Stimulated activated CD4-positive, alpha-beta T cell treated with anti-CD3 and anti-CD28 coated beads, Interleukin-15, amount 100 ng/mL, for 48 hours (primary cell): ENCODE measurements around the gene PDE7B.

Experiments used
- DNase-seq, 2 donors: peaks; one replicate each; pipeline ENCODE4 v3.0.0-alpha.2; 2020; ENCODE audit warnings: low read depth in 2 of 2

PDE7B gene

DNA sequence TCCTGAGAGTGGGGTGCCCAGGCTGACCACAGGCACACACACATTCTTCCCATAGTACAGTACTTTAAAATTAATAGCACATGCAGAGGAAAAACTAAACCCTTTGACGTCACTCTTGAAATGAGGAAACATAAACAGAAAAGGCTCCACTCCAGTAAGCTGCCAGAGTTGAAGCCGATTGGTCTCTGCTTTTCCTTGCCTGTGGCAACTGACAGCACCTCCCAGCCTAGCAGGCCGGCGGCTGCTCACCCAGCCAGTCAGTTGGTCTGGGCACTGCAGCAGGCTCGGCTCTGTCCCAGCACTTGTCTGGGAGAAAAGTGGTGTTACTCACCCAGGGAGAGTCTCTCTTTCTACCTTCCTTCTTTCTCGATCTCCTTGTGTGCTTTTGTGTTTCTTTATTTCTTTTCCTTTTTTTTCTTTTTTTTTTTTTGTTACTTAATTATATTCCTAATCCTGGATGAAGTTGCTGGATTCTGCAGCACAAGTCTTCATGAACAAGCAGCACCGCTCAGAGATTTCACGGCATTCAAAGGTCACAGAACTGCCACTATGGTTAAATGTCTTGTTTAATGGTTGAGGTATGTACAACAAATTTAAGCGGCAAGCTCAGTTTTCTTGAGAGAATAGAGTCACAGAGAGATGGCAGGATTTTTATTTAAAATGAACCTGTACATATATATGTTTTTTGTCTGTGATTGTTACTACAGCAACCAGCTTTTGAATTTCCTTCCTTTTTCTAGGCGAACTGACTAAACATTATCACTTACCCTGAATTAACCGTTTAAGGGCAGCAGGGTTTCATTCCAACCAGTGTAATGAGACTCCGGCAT, at the start of gene PDE7B:
TSS of gene PDE7B (plus strand) at position 260 of the 830 bp plus-strand sequence.
- DNase-seq: peak; percentile 14 to 21

DNA sequence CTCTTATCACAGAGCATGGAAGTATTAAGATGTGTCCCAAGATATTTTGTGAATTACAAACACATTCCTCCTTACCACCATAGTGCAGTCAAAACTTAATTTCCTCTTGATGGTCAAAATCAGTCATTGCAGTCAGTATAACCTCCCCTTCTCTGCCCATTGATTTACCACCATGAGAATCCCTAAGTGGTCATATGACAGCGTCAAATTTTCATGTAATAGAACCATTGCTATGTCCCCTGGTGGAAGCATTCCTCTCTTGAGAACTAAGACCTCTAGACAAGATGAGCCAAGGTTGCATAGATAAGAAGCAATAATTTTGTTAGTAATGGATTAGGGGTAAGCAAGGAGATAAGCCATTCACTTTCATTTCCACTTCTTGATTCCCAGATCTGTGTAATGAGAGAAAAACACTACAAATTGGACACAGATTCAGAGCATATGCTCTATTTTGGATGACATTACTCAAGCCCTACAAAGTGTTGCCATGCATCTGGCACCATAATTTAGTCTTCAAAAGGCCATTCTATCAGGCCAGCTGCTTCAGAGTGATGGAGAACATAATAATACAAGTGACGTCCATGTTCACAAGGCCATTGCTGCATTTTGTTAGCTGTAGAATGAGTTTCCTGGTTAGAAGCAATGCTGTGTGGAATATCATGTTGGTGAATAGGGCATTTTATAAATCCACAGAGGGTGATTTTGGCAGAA, 49.6 kb upstream of the PDE7B start:
- DNase-seq: no peak

DNA sequence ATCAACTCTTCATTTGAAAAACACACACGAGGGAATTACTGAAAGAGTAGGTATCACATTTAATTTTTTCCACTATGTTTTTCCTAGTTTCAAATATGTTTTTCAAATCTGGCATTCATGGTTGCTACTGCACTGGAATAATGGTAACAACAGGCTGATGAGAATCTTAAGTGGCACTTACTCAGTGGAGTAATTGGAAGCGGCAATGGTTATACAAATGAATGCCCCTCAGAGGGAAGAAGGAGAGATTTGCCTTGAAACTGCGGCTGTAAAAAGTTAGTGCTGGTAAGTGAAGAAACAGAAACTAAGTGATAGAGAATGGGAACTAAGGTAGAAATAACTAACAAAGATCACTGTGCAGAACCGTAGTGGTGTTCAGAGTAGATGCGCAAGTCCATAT, 41.0 kb upstream of the PDE7B start:
- DNase-seq: no peak

DNA sequence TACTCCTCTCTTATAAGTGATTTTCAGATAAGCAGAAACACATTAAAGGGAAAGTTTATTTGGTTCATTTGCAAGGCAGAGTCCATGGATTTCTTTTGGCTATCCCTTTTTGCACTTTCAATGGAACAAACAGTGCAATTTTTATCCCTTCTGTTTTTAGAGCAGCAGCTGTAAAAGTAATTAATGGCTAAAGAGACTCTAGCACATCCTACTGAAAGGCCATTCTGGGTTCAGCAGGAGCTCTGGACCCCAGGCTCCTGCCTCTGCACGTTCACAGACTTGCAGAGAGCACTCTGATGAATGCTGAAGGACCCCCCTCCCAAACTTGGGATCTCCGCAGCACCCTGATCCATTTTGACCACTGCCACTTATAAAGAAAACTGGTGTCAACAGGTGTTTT, 40.3 kb upstream of the PDE7B start:
- no peak for DNase-seq

DNA sequence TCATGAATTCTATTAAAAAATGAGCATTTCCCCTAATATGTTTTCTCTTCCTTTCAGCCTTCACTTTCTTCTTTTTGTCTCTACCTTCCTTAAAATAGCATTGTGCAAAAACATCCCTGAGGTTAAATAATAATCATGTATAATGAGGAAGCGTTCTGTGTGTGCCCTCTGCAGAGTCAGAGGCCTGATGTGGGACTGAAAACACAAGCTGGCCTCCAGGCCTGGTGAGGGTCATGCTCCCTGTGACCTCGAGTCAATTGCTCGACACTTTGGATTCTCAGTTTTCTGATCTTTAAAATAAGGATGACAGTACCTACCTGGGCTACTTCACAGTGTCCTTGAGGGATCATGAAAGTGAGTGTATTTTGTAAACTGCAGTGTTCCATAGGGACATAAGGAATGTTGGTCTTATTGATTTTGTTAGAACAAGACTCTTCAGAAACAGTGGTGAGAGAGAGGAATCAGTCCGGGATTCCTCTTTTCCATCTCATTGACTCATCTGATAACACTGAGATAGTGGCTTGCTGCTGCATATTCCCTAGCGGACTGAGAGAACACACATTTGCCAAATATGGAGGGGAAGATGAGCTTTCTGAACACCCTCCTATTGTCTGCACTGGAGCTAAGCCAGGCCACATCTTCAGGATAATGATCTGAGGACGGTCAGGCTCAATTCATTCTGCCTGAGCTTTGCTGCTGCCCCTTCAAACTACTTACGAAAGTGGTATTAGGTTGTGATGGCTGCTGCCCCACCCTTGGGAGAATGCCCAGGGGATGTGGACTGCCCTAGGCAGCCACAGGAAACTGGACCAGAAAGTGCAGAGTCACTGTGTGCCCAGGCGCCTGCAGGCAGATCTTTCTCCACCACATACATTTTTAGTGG, 39.6 kb upstream of the PDE7B start:
- no peak for DNase-seq

DNA sequence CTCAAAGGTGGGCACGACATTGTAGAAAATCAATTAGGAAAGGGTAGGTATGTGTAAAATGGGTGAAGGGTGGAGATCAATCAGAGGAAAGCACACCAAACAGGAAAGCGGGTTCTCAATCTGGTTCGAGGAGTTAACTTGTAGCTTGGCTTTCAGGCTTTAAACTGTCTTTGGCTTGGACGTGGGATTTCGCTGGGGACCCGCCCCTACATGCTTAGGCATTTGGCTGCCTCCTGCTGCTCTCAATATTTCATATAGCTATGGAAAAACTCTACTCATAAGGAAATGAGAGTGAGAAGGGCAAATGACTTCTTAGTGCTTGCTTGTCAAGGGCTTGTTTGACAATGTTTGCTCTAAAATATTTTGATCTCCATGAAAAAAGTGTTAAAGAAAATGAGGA, 38.1 kb upstream of the PDE7B start:
- DNase-seq: no peak

DNA sequence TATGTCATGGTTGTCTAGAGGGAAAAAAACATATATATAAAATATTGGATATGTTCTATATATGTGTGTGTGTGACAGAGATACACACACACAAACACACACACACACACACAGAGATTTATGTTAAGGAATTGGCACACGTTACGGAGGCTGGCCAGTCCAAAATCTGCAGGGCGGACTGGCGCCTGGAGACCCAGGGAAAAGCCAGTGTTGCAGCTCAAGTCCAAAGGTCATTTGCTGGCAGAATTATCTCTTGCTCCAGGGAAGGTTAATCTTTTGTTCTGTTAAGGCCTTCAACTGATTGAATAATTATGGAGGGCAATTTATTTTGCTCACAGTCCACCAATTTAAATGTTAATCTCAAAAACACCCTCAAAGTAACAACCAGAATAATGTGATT, 37.5 kb upstream of the PDE7B start:
- DNase-seq: no peak

DNA sequence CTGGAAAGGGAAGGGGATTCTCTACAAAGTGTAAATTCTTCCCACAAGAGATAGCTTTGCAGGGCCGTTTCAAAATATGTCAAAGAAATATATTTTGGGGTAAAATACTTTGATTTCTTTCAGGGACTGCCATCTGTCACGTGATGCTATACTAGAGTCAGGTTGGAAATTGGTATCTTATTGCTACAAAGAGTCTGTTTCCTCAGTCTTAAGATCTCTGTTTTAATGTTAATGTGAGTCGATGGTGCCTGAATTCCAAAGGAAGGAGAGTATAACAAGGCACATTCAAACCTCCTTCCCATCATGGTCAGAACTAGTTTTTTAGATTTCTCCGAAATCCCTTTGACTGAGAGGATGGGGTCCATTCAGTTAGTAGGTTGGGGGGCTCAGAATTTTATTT, 36.3 kb upstream of the PDE7B start:
- no peak for DNase-seq

DNA sequence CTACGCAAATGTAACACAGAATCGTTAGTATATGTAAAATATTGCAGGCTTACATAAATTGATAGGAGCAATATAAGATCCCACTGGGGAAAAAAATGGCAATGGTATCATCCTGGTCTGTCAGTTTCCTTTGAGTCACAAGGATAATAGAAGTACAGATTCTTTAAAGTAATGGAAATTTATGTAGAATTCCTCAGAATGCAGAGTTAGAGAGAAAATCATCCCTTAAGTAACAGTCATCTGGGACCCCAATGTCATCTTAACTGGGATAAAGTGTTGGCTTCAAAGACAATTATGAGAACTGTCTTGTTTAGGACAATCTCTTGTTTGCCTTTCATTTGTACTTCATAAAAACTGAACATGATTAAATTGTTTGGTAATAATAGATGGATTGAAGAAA, 34.5 kb upstream of the PDE7B start:
- DNase-seq: no peak

DNA sequence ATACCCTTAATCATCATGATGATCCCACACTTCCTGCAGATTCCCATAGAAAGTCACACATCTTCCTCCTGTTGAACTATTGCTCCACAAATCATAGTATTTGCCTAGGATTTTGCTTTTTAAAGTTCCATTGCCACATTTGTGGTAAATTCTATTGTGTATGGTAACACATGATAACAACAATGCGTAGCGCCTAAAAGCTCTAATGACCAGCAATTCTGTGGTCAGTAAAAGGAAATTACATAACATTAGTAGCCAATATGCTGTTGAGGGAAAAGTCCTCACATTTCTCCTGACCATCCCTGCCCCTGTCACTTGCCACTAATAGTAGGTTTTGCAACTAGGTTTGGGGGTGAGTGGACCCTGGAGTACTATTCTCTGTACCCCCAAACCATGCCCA, 31.8 kb upstream of the PDE7B start:
- DNase-seq: no peak

DNA sequence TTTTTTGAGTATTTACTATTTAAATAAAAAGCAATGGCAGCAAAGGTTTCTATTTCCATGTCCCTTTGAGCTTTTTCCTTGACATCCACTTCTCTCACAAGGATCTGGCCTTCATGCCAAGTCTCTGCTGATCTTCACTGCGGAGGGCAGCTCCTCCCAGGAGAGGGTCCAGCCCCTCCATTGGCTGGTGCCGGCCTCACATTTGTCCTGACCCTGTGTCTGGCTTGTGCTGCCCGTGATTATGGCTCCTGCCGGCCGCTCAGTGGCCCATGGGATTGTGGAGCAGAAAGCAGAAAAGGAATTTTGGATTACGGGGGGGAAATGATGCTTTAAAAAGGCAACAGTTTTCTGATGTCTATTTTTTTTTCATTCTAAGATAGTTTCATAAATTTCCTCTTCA, 31.2 kb upstream of the PDE7B start:
- DNase-seq: no peak

DNA sequence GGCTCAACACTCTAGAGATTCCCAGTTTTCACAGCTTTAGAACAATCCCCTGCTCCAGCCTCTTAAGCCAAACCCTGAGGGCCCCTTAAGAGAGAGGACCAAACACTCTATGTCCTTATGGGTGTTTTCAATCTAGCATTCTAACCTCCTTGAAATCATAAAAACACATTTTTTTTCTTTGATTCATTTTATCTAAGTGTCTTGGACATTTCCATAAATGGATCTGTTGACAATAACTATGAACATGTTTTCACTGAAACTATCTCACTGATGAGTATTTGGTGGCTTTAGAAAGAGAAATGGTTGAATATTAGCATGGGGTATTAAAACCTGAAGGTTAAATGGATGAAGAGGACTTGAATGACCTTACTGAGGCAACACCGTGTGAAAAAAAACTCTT, 27.6 kb upstream of the PDE7B start:
- no peak for DNase-seq

DNA sequence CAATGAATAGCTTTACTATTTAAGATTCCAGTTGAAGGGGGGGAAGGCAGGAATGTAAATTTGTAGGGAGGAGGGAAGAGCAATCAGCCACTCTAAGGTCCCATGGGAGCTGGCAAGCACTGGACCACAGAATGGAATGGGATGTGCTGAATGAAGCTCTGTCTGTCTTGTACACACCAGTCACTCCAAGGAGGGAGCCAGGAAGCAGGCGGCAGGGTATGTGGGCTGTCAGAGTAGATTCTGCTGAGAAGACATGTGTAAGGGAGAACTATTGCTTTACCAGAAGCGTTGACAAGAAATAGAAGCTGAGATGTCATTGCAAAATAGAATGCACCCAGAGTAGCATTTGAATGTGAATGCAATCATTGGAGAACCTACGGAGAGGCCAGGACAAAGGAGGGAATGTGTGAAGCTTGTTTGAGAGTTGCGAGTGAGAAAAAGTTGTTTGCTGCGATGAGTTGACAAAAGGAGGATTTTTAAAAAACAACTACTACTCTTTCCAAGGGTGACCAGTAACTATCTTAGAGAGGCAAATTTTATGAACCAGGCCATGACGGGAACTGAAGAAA, 25.2 kb upstream of the PDE7B start:
- DNase-seq: no peak

DNA sequence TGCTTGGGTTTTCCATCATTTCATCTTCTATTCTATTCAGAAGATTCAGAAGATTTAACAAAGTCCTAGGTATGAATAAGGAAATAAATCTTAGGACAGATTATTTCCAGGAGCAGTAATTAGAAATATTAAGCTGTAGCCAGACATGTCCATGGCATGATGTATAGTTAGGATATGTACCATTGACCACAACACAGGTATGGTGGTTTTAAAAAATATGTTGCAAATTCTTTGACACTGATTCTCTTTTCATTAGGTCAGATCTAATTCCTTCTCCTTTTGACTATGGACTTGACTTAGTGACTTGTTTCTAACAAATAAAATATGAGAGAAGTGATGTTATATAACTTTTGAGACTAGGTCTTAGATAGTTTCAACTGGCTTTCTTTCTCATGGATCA, 23.5 kb upstream of the PDE7B start:
- no peak for DNase-seq

DNA sequence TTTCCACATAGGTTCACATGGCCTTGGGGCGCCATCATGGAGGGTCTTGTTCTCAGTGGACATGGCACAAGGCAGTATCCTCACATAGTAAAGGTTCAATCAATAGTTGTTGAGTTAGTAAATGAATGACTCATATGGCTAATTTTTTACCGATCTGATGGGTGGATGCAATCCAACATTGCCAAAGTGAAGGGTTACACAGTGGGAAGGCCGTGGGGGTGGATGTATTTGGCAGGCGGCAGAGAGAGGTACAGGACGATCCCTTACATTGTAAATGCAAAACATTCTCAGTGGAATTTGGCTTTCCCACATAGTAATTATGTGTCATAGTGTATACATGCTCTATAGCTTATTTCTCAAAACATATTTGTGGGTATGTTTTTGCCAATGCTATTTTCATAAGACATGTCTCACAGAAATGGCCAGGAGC, 21.0 kb upstream of the PDE7B start:
- DNase-seq: no peak

DNA sequence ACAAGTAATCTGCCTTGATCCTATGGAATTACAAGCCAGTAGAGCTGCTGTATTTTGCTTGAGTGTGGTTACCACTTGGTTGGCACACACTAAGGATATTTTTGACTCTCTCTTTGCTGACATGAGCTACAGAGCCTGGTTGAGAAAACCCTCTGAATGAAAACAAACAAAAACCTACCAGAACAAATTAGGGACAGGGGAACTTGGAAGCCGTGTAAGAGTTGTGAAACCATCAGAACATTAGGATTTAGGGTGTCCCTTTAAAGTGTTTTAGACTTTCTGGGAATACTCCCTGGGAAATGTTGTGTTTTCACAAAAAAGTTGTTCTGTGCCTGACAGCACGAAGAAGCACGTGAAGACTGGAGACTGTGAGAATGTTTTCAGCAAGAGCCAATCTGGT, 20.5 kb upstream of the PDE7B start:
- no peak for DNase-seq

DNA sequence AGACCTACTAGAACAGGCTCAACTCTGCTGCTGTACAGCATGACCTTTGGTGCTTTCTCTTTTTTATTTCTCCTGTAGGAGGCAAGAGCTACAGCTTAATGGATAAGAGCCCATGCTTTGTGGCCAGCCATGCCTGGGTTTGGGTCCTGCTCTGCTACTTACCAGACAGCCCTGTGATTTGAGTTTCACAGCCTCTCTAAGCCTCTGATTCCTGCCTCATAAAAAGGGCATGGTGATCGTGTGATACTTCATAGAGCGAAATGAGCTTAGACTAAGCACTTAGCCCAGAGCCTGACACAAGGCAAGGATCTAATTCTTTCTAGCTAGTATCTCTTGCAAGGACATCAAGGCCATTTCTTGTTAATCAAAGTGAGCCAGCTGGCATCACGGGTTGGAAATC, 19.3 kb upstream of the PDE7B start:
- DNase-seq: no peak

DNA sequence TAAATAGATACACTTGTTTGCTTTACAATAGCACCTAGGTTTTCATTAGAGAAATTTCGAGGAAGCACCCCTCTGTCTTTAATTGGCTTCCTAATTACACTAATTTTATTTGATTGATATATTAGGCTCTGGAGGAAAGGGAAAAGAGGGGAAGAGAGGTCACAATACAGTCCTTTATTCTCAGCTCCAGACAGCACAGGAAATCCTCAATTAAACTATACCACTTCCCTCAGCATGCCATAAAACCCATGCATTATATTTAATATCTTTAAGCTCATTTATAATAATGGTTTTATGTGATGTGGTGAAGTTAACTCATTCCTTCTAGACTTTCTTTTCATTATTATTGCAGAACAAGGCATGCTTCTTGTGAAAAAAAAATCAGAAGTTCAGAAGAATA, 17.7 kb upstream of the PDE7B start:
- DNase-seq: no peak

DNA sequence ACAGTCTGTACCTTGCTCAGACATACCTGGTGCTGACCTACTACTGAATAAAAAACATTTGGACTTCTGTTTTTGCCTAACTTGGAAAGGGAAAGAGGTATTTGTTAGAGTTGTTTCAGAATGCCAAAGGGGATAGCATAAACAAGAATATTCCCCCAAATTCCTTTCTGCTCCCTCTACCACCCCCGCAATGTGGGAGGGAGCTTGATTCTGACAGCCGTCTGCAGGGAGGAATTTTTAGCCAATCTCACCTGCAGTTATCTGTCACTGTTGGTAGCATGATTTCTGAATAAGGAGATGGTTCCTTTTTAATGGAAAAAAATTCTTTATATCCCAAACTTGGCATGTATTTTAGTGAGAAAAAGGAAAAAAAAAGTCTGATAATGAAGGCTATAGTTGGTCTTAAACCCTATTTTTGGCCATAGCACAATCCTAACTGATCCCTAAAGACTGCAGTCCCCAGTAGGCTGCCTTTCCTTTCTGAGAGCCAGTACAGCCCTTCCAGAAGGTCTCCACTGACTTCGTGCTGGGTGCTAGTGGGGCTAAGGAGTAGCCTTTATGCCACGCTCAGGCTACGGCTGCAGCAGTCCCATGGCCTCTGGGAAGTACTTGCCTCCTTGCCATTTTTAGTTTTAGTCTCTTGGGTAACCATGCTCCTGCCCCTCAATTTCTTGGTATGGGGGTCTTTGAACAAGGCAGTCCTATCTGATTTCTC, 13.6 kb upstream of the PDE7B start:
- no peak for DNase-seq

DNA sequence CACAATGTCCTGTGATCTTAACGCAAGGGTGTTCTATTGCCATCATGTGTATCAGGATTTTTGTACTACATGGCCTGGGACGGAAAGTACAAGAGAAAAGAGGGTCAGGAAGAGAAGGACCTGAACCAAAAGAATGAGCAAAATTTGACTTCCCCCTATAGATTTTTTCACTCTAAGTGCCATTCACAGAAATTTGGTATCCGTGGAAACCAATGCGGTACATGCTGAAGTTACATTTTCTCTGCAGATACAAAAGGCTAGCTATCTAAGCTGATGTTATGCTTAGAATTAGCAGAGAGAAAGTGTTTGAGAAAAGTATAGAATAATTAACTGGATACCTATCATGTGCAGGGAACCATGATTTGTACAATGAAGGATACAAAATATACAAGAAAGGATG, 12.4 kb upstream of the PDE7B start:
- no peak for DNase-seq

DNA sequence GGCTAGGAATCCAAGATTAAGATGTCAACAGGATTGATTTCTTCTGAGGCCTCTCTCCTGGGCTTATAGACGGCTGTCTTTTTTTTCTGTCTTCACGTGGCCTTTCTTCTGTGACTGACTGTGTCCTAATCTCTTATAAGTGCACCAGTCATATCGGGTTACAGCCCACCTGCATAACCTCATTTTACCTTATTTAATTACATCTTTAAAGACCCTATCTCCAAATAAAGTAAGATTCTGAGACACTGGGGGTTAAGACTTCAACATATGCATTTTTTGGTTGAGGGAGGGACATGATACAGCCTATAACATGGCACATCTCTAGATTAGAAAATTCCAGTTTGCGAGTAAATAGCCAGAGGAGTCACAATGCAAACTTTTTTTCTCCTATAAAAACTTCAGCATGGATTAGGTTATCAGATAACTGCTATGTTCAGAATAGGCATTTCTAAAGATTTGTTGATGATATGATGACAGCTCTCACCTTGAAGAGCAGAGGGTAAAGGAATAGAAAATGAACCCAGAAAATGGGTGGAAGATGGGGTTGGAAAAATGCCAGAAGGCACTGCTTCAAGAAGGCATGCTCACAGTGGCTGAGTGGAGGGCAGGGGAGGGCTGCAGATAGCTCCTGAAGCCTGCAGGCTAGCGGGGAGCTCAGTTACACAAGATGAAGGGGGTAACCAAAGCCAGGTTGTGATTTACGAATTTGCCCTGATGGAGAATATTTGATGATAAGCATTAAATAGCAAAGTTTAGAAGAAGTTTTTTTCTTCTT, 8.7 kb upstream of the PDE7B start:
- no peak for DNase-seq
